ENCODE results near the gene TMPRSS3.

The TMPRSS3 gene

GRCh38 chr21:42370894-42371654, 24.8 kb downstream of the TMPRSS3 start:
- no peak for TF ChIP-seq SUZ12 (IDR thresholded peaks at IDR 0.05; ENCODE audit: extremely low read depth, insufficient read depth, insufficient read length)
- TF ChIP-seq ZNF274 (IDR thresholded peaks at IDR 0.05; ENCODE audit: low read depth, low read length) = no peak
- TF ChIP-seq YY1 (IDR thresholded peaks at IDR 0.05; ENCODE audit: insufficient read depth, insufficient read length) = no peak
- H3K9ac ChIP-seq (ENCODE audit: insufficient read length, low read depth) = no peak overlapping the region
- H3K4me1 ChIP-seq (ENCODE audit: insufficient read depth, insufficient read length) = peaks cover 11% of the 10 kb centered on the region
- no peaks in the 10 kb centered on the region for H3K9me3 ChIP-seq (ENCODE audit: insufficient read depth, low read length)
- H3K36me3 ChIP-seq (ENCODE audit: insufficient read depth, insufficient read length, low read length) = no peaks in the 10 kb centered on the region
- H3K27me3 ChIP-seq (ENCODE audit: insufficient read depth, insufficient read length) = peaks cover 8% of the 10 kb centered on the region
- H3K4me3 ChIP-seq (ENCODE audit: insufficient read length, low read depth) = no peak overlapping the region
- DNase-seq (ENCODE audit: low read depth, low spot score) = no peak

DNA sequence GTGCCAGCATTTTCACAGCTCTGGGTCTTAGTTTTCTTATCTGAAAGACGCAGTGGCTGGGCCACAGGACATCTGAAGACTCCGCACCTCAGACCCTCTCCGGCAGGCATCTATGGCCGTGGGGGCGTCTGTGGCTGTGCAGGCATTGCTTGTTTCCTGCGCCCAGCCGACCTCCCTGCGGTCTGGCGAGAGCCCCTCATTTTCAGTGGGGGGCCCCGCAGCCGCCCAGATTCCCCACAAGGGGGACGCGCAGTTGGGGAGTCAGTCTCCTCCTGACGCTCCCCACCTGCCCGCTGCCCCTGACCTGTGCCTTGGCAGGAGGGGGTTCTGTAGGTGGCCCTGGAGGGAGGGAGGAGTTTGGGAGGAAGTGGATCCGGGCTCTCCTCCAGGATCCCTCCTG, 26.0 kb downstream of the TMPRSS3 start:
- TF ChIP-seq SUZ12 (IDR thresholded peaks at IDR 0.05; ENCODE audit: extremely low read depth, insufficient read depth, insufficient read length) = no peak
- TF ChIP-seq YY1 (IDR thresholded peaks at IDR 0.05; ENCODE audit: insufficient read depth, insufficient read length) = no peak
- TF ChIP-seq ZNF274 (IDR thresholded peaks at IDR 0.05; ENCODE audit: low read depth, low read length) = no peak
- Histone ChIP-seq H3K36me3 (ENCODE audit: insufficient read depth, insufficient read length, low read length) (no peaks in the 10 kb centered on the region), H3K4me1 (ENCODE audit: insufficient read depth, insufficient read length) (peaks cover 14% of the 10 kb centered on the region), H3K9me3 (ENCODE audit: insufficient read depth, low read length) (no peaks in the 10 kb centered on the region), H3K27me3 (ENCODE audit: insufficient read depth, insufficient read length) (no peaks in the 10 kb centered on the region), H3K9ac (ENCODE audit: insufficient read length, low read depth) (no peak overlapping the region), H3K4me3 (ENCODE audit: insufficient read length, low read depth) (no peak overlapping the region)
- no peak for DNase-seq (ENCODE audit: low read depth, low spot score)

DNA sequence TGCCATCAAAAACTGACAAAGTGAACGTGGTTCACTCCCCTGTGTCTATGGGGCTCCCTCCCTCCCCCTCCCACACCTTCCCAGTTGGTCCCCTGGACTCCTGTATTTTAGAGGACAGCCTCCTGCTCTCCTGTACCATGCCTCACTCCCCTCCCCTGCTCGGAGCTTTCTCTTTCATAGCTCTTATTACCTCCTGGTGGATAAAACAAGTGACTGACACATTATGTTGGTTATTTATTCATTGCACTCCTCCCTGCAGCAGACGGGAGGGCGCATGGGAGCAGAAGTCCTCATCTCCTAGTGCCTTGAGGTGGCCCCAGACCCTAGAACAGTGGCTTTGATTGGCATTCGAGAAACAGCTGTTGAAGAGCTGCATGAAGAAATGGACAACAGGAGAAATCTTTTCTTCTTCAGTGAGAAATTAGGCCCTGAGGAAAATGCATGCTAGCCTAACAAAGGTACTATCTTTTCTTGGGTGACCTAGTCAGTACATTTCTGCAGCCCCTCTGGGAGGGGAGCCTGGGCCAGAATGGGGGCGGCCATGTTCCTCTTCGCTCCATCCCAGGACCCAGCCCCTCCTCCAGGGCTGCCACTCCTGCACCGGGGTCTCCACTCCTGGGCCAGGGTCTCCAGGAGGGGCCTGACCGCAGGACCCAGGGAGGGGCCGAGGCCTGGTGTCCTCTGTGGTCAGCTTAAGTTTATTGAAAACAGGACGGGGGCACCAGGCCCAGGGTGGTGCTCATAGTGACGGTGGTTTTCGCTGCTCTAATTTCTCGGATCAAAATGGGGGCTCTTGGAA, 28.3 kb downstream of the TMPRSS3 start:
- Histone ChIP-seq H3K9me3 (ENCODE audit: insufficient read depth, low read length) (no peaks in the 10 kb centered on the region), H3K9ac (ENCODE audit: insufficient read length, low read depth) (no peak overlapping the region), H3K27me3 (ENCODE audit: insufficient read depth, insufficient read length) (no peaks in the 10 kb centered on the region), H3K4me3 (ENCODE audit: insufficient read length, low read depth) (no peak overlapping the region), H3K4me1 (ENCODE audit: insufficient read depth, insufficient read length) (peaks cover 14% of the 10 kb centered on the region), H3K36me3 (ENCODE audit: insufficient read depth, insufficient read length, low read length) (no peaks in the 10 kb centered on the region)
- DNase-seq (ENCODE audit: low read depth, low spot score) = no peak
- TF ChIP-seq SUZ12 (IDR thresholded peaks at IDR 0.05; ENCODE audit: extremely low read depth, insufficient read depth, insufficient read length) (no peak), YY1 (IDR thresholded peaks at IDR 0.05; ENCODE audit: insufficient read depth, insufficient read length) (no peak), ZNF274 (IDR thresholded peaks at IDR 0.05; ENCODE audit: low read depth, low read length) (no peak)

GRCh38 chr21:42366292-42367010, 29.4 kb downstream of the TMPRSS3 start, which contains the start of gene TFF1:
TSS of gene TFF1 (minus strand) at chr21:42366535. CDS start at chr21:42366495, 40 bp downstream.
- Histone ChIP-seq H3K36me3 (ENCODE audit: insufficient read depth, insufficient read length, low read length) (no peaks in the 10 kb centered on the region), H3K4me3 (ENCODE audit: insufficient read length, low read depth) (no peak within 1 kb of the TSS), H3K27me3 (ENCODE audit: insufficient read depth, insufficient read length) (no peaks in the 10 kb centered on the region), H3K9me3 (ENCODE audit: insufficient read depth, low read length) (no peaks in the 10 kb centered on the region), H3K4me1 (ENCODE audit: insufficient read depth, insufficient read length) (peaks cover 14% of the 10 kb centered on the region), H3K9ac (ENCODE audit: insufficient read length, low read depth) (no peak within 1 kb of the TSS)
- no peak for TF ChIP-seq YY1 (IDR thresholded peaks at IDR 0.05; ENCODE audit: insufficient read depth, insufficient read length)
- no peak for TF ChIP-seq SUZ12 (IDR thresholded peaks at IDR 0.05; ENCODE audit: extremely low read depth, insufficient read depth, insufficient read length)
- no peak for TF ChIP-seq ZNF274 (IDR thresholded peaks at IDR 0.05; ENCODE audit: low read depth, low read length)
- no peak for DNase-seq (ENCODE audit: low read depth, low spot score)

DNA sequence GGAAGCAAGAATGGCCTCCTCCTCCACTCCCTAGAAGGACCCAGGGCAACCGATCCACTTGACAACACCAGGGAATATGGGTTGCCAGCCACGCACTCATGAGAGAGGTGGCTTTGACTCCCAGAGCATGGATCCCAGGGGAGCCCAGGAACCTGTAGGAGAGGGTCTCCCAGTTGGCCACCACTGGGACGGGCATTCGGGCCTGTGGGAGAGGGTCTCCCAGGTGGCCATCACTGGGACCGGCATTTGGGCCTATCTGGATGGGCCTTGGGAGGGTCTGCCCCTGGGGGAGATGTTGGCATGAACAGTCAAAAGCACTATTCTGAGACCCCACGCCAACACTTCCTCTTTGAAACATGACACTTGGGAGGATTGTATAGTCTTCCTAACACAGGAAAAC, 30.1 kb downstream of the TMPRSS3 start:
- no peaks in the 10 kb centered on the region for H3K9me3 ChIP-seq (ENCODE audit: insufficient read depth, low read length)
- H3K36me3 ChIP-seq (ENCODE audit: insufficient read depth, insufficient read length, low read length) = no peaks in the 10 kb centered on the region
- no peaks in the 10 kb centered on the region for H3K27me3 ChIP-seq (ENCODE audit: insufficient read depth, insufficient read length)
- peaks cover 14% of the 10 kb centered on the region for H3K4me1 ChIP-seq (ENCODE audit: insufficient read depth, insufficient read length)
- H3K4me3 ChIP-seq (ENCODE audit: insufficient read length, low read depth) = no peak overlapping the region
- no peak for TF ChIP-seq ZNF274 (IDR thresholded peaks at IDR 0.05; ENCODE audit: low read depth, low read length)
- TF ChIP-seq SUZ12 (IDR thresholded peaks at IDR 0.05; ENCODE audit: extremely low read depth, insufficient read depth, insufficient read length) = no peak
- no peak for TF ChIP-seq YY1 (IDR thresholded peaks at IDR 0.05; ENCODE audit: insufficient read depth, insufficient read length)
- H3K9ac ChIP-seq (ENCODE audit: insufficient read length, low read depth) = no peak overlapping the region
- DNase-seq (ENCODE audit: low read depth, low spot score) = no peak

DNA sequence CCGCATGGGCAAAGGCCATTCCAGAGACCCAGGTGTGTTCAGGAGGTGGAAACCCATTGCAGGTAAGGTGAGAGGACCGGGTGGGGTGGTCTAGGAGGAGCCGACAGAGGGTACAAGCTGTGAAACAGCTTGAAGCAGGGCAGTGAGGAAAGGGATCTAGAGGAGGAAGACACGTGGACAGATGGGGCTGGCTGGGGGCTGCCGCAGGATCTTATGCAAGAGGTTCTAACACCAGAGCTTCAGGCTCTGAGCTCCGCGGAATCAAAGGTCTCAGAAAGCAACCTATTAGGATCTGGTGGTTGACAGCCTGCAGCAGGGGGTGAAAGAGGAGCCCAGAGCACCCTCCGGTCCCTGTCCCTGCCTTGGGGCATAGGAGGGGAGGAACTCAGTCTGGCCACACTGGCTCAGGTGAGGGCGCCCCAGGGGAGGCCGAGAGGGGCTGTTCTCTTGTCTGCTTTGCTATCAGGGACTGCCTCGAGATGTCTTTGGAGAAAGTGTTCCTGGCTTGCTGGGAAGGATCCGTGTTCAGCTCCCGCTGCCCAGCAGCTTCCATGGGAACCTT, 31.5 kb downstream of the TMPRSS3 start:
- H3K4me1 ChIP-seq (ENCODE audit: insufficient read depth, insufficient read length) = peaks cover 16% of the 10 kb centered on the region
- no peak overlapping the region for H3K9ac ChIP-seq (ENCODE audit: insufficient read length, low read depth)
- H3K9me3 ChIP-seq (ENCODE audit: insufficient read depth, low read length) = peaks cover 8% of the 10 kb centered on the region; the same call in 1 of the 2 replicates
- no peak overlapping the region for H3K4me3 ChIP-seq (ENCODE audit: insufficient read length, low read depth)
- TF ChIP-seq ZNF274 (IDR thresholded peaks at IDR 0.05; ENCODE audit: low read depth, low read length) (no peak), SUZ12 (IDR thresholded peaks at IDR 0.05; ENCODE audit: extremely low read depth, insufficient read depth, insufficient read length) (no peak), YY1 (IDR thresholded peaks at IDR 0.05; ENCODE audit: insufficient read depth, insufficient read length) (no peak)
- no peaks in the 10 kb centered on the region for H3K36me3 ChIP-seq (ENCODE audit: insufficient read depth, insufficient read length, low read length)
- no peak for DNase-seq (ENCODE audit: low read depth, low spot score)
- H3K27me3 ChIP-seq (ENCODE audit: insufficient read depth, insufficient read length) = no peaks in the 10 kb centered on the region

Data from NT2/D1 (cell line).